ENCODE measurements around the gene COPS7A.

The COPS7A gene, protein sequence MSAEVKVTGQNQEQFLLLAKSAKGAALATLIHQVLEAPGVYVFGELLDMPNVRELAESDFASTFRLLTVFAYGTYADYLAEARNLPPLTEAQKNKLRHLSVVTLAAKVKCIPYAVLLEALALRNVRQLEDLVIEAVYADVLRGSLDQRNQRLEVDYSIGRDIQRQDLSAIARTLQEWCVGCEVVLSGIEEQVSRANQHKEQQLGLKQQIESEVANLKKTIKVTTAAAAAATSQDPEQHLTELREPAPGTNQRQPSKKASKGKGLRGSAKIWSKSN

DNA sequence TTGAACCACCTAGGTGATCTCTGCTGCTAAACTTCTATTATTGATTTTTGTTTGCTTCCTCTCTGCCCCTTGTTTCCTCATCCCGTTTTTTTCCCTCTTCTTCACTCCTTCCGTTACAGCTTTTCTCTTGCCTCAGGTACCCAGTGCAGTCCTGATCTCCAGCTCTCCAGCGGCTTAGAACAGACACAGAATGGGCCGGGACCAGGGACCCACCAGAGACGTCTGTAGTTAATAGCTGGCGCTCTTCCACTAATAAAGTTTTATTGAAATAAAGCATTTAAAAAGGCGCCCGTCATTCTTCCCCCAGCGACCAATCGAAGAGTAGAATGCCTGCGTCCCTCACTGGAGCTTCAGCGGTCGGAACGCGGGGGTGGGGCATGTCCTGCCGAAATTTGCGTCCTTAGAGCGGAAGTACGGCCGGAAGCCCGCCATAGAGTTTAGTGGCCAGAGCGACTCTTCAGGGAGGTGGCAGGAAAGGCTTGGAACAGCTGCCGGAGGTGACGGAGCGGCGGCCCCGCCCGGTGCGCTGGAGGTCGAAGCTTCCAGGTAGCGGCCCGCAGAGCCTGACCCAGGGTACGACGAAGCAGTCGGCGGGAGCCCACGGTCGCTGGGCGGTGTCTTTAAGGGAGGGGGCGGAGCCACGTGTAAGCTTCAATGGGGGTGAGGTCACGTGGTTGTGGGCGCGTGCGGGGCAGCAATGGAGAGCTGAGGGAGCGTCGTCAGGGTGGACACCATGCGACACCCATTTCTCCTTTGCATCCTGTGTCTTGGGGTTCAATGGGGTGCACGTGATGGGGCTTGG lies at the start of gene COPS7A:
Gene COPS7A (plus strand): TSS at position 440 of the 802 bp plus-strand sequence. CDS start 611 bp downstream, outside the sequence.
- H3K4me3 Mint-ChIP-seq = peak within 1 kb of the TSS; percentile 90
- H3K27ac Mint-ChIP-seq = peak within 1 kb of the TSS; percentile 93
- peaks cover 12% of the 10 kb centered on the region for H3K27me3 Mint-ChIP-seq (ENCODE audit: low read depth, poor library complexity)
- peaks cover 36% of the 10 kb centered on the region for H3K4me1 Mint-ChIP-seq
- peaks cover 4% of the 10 kb centered on the region for H3K9me3 Mint-ChIP-seq
- peaks cover 5% of the 10 kb centered on the region for H3K36me3 Mint-ChIP-seq (ENCODE audit: low read depth)
- TF ChIP-seq, protein P1, sequence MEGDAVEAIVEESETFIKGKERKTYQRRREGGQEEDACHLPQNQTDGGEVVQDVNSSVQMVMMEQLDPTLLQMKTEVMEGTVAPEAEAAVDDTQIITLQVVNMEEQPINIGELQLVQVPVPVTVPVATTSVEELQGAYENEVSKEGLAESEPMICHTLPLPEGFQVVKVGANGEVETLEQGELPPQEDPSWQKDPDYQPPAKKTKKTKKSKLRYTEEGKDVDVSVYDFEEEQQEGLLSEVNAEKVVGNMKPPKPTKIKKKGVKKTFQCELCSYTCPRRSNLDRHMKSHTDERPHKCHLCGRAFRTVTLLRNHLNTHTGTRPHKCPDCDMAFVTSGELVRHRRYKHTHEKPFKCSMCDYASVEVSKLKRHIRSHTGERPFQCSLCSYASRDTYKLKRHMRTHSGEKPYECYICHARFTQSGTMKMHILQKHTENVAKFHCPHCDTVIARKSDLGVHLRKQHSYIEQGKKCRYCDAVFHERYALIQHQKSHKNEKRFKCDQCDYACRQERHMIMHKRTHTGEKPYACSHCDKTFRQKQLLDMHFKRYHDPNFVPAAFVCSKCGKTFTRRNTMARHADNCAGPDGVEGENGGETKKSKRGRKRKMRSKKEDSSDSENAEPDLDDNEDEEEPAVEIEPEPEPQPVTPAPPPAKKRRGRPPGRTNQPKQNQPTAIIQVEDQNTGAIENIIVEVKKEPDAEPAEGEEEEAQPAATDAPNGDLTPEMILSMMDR (IDR thresholded peaks at IDR 0.05) = no peak
- peak; percentile 94 for DNase-seq

DNA sequence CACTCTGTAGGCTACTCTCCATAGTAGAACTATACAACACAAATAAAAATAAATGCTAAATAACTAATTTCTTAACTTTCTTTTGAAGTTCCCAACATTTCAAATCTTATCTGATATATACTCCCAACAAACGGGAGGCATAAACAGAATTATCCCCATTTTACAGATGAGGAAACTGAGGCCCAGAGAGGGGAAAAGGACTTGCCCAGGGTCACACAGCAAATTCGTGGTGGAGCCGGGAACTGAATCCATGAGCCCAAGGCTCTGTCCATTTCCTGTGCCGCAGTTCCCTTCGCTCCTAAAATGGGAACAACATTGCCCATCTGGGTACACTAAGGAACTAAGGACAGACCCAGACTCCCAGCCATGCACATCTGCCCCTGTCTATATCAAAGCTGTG lies 46.9 kb upstream of the COPS7A start:
- DNase-seq = no peak
- no peaks in the 10 kb centered on the region for H3K9me3 Mint-ChIP-seq
- H3K4me3 Mint-ChIP-seq = no peak overlapping the region
- no peak overlapping the region for H3K27ac Mint-ChIP-seq
- peaks cover 60% of the 10 kb centered on the region for H3K36me3 Mint-ChIP-seq (ENCODE audit: low read depth)
- TF ChIP-seq, protein P1 (IDR thresholded peaks at IDR 0.05) = no peak
- H3K4me1 Mint-ChIP-seq = no peaks in the 10 kb centered on the region
- H3K27me3 Mint-ChIP-seq (ENCODE audit: low read depth, poor library complexity) = no peaks in the 10 kb centered on the region

DNA sequence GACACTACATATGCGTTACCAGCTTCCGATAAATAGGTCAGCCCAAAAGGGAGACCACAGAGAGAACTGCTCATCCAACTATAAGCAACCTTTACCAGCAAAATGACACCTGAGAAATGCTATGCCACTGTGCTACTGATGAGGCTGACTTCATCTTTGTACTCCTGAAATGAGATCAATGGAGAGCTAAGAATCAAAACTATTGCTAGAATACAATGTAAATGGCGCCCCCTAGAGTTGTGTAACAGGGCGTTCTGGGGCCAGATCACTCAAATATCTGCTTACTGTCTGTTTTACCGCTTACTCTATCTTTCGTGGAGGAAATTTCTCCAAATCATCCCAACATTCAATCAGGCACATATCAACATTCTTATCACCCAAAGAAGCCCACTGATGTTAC lies 39.2 kb upstream of the COPS7A start:
- peaks cover 35% of the 10 kb centered on the region for H3K4me1 Mint-ChIP-seq
- peak; percentile 26 for DNase-seq
- no peak overlapping the region for H3K4me3 Mint-ChIP-seq
- no peaks in the 10 kb centered on the region for H3K9me3 Mint-ChIP-seq
- no peaks in the 10 kb centered on the region for H3K27me3 Mint-ChIP-seq (ENCODE audit: low read depth, poor library complexity)
- no peak overlapping the region for H3K27ac Mint-ChIP-seq
- TF ChIP-seq, protein P1 (IDR thresholded peaks at IDR 0.05) = peak; percentile 55
- peaks cover 26% of the 10 kb centered on the region for H3K36me3 Mint-ChIP-seq (ENCODE audit: low read depth)

DNA sequence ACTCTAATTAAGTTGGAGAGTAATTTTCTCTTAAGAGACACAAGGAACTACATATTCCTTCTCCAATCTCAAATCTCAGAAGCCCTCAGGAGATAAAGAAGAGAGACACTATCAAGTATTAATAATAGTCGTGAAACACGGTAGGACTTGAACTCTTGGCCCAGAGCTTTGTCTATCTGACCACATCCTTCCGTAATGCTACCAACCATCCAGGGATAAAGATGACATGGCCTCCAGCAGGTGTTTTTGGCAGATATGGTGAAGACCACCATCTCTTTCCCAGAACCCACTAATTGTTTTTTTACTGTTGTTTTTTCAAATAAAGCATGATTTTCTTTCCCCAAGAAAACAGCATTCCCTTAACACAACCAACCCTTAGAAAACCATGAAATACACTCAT lies 38.0 kb upstream of the COPS7A start:
- DNase-seq = no peak
- TF ChIP-seq, protein P1 (IDR thresholded peaks at IDR 0.05) = no peak
- Mint-ChIP-seq H3K4me3 (no peak overlapping the region), H3K9me3 (no peaks in the 10 kb centered on the region), H3K27me3 (ENCODE audit: low read depth, poor library complexity) (no peaks in the 10 kb centered on the region), H3K36me3 (ENCODE audit: low read depth) (peaks cover 24% of the 10 kb centered on the region), H3K27ac (no peak overlapping the region), H3K4me1 (peaks cover 44% of the 10 kb centered on the region)

DNA sequence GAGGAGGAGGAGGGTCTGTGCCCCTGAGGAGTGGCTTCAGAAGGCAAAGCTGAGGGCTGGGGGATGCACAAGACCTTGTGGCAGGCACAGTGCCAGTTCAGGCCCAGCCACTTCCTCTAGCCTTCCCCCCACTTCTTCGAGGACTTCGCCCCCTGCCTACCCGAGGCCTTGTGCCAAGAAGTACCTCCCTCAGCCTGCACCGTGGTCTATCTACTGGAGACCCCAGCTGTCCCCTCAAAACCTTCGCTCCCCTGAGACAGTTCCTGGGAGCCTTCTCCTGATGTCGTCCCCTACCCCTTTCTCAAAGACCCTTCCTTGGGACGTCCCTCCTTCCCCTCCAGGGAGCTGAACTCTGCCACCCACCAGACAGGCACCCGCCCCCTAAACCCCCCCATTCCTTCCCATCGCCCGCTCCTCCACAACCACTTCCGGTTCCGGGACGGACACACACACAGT lies 35.3 kb upstream of the COPS7A start:
- Mint-ChIP-seq H3K9me3 (no peaks in the 10 kb centered on the region), H3K27ac (peak overlapping the region; percentile 98), H3K27me3 (ENCODE audit: low read depth, poor library complexity) (no peaks in the 10 kb centered on the region), H3K4me3 (peak overlapping the region; percentile 90), H3K36me3 (ENCODE audit: low read depth) (peaks cover 16% of the 10 kb centered on the region), H3K4me1 (peaks cover 67% of the 10 kb centered on the region)
- TF ChIP-seq, protein P1 (IDR thresholded peaks at IDR 0.05) = no peak
- DNase-seq = no peak

All from nephron progenitor cell (in vitro differentiated cells).